Measurements from ENCODE around the gene KLF7. TPM values are rescaled to one million over a fixed set of nuclear protein-coding genes. Genes with fewer than 3 reads are reported as not detected.

Gene KLF7
- total RNA-seq, 4 donors from 2014 or later, result 23.0 to 76.3 (median 32.4) TPM

- no peak for ATAC-seq (ENCODE audit: low FRiP score)
- no peak for DNase-seq (ENCODE audit: low spot score)
- no peak for TF ChIP-seq CTCF (IDR thresholded peaks at IDR 0.05)
Observed at GRCh38 chr2:207156451-207157161, 9.1 kb downstream of the KLF7 start.

- no peak for TF ChIP-seq CTCF (IDR thresholded peaks at IDR 0.05)
- ATAC-seq (ENCODE audit: low FRiP score), result no peak
- DNase-seq (ENCODE audit: low spot score), result no peak
Observed at GRCh38 chr2:207155516-207156444, 10.0 kb downstream of the KLF7 start.

GRCh38 chr2:207154556-207155510 is 10.9 kb downstream of the KLF7 start:
- DNase-seq (ENCODE audit: low spot score) (no peak), ATAC-seq (ENCODE audit: low FRiP score) (no peak)
- no peak for TF ChIP-seq CTCF (IDR thresholded peaks at IDR 0.05)

GRCh38 chr2:207153266-207153975 is 12.3 kb downstream of the KLF7 start:
- ATAC-seq (ENCODE audit: low FRiP score) (no peak), DNase-seq (ENCODE audit: low spot score) (no peak)
- TF ChIP-seq CTCF (IDR thresholded peaks at IDR 0.05), result no peak

GRCh38 chr2:207151048-207151447 is 14.7 kb downstream of the KLF7 start:
- no peak for TF ChIP-seq CTCF (IDR thresholded peaks at IDR 0.05)
- ATAC-seq (ENCODE audit: low FRiP score) (no peak), DNase-seq (ENCODE audit: low spot score) (no peak)

- no peak for TF ChIP-seq CTCF (IDR thresholded peaks at IDR 0.05)
- ATAC-seq (ENCODE audit: low FRiP score) (no peak), DNase-seq (ENCODE audit: low spot score) (no peak)
Observed at GRCh38 chr2:207150284-207150683, 15.5 kb downstream of the KLF7 start.

Data from omental fat pad (tissue), 4 donors.